Ovary (tissue), 9 donors: Measurements from ENCODE around the gene PROZ. TPM values are rescaled to one million over a fixed set of nuclear protein-coding genes. Genes with fewer than 3 reads are reported as not detected.
A peak's percentile ranks its signal among the peaks of the same experiment; 100 is the strongest.

Experiments used
- DNase-seq, 5 donors: peaks; one replicate each; pipeline ENCODE4 v3.0.0-alpha.2; 2019 to 2020
- H3K27ac ChIP-seq, 2 donors: fragments of 200-600 bp; one replicate each; pipeline versions ENCODE4 v1.5.1 to v1.8.0; 2019 to 2022
- H3K27me3 ChIP-seq: fragments of 200-600 bp; one replicate; pipeline ENCODE4 v1.8.0; 2022
- H3K36me3 ChIP-seq: fragments of 200-600 bp; sonication (generic); one replicate; pipeline ENCODE4 v1.5.1; 2019
- H3K4me1 ChIP-seq: one replicate; pipeline ENCODE4 v1.8.1; 2013; ENCODE audit warnings: mild to moderate bottlenecking, moderate library complexity; ENCODE audit not compliant: insufficient read depth
- H3K4me3 ChIP-seq: fragments of 200-600 bp; sonication (generic); one replicate; pipeline ENCODE4 v1.5.1; 2017
- H3K9me3 ChIP-seq, 2 donors: fragments of 200-600 bp in 1 of 2; sonication (generic) in 1 of 2; one replicate each; pipeline versions ENCODE4 v1.5.1 to v1.8.1; 2013 to 2019; ENCODE audit warnings: mild to moderate bottlenecking in 1 of 2, moderate library complexity in 1 of 2
- CTCF ChIP-seq, 3 donors: fragments of 450-650 bp in 2 of 3; fragments of 200-600 bp in 1 of 3; IDR thresholded peaks; one replicate each; pipeline versions ENCODE4 v1.5.1 to v1.8.0; 2016 to 2022; ENCODE audit warnings: antibody characterized with exemption in 3 of 3, mild to moderate bottlenecking in 1 of 3
- EP300 ChIP-seq: sonication (generic); formaldehyde crosslinking; IDR thresholded peaks from one replicate; pipeline ENCODE4 v1.6.1; 2017; ENCODE audit warnings: antibody characterized with exemption
- POLR2A ChIP-seq: fragments of 450-650 bp; IDR thresholded peaks from one replicate; pipeline ENCODE4 v1.6.1; 2017; ENCODE audit warnings: antibody characterized with exemption, mild to moderate bottlenecking, moderate library complexity
- WGBS, 3 donors: extraction: QIAGEN DNeasy Blood & Tissue Kit in 1 of 3; methylation state at CpG; one replicate each; pipeline versions ENCODE4 v1.1.5 to v1.1.7; 2013 to 2017; 5-methylcytosine and 5-hydroxymethylcytosine counted together
- intact Hi-C, 4 donors: fragments of 100-400 bp; cut with DNase I; formaldehyde crosslinking; loops; one replicate each; pipeline versions ENCODE4 v1.11.0 to v1.15.1; 2022 to 2023
- polyA plus RNA-seq, 2 donors: library from polyadenylated mRNA; stranded (reverse); fragments of 200-250 nt in 1 of 2; fragments of 350-450 nt in 1 of 2; fragmentation: Illumina TruSeq in 1 of 2; extraction: RNeasy Lipid Tissue Mini Kit (QIAGEN cat#74804) in 1 of 2; gene quantifications; one replicate each; pipeline ENCODE4 v1.2.3, GENCODE V29; 2013 to 2014
- total RNA-seq, 7 donors: library from RNA; depleted of rRNA in 2 of 7; stranded (reverse); fragments of >200 nt in 2 of 7; fragmentation: NEBNext Ultra II Directional in 3 of 7; extraction: Animal tissue kit (Norgen Biotek cat#: 25700) in 3 of 7; gene quantifications; one replicate each; pipeline versions ENCODE4 v1.1.0 to v1.2.4, GENCODE V29; 2016 to 2023
- donor health status: DM: no; HTN: no; CAD: no; lungs with moderate emphysema.
- donor health status: DM: no; HTN: no; CAD: no.
- donor health status: Bipolar disorder and iron deficiency.
- donor health status: DM: yes; HTN: yes; CAD: no.
- donor health status: DM: no; HTN: no; CAD: no.
- donor health status: DM: yes; HTN: yes; CAD: no.

Gene PROZ
- total and polyA plus RNA-seq, 9 donors = not detected

- no peak overlapping the region for H3K27ac ChIP-seq
- intact Hi-C loops = no loop called here
- H3K36me3 ChIP-seq = no peaks in the 10 kb centered on the region
- H3K27me3 ChIP-seq = no peaks in the 10 kb centered on the region
- DNase-seq = no peak
- no peaks in the 10 kb centered on the region for H3K9me3 ChIP-seq
- no peak overlapping the region for H3K4me3 ChIP-seq
- TF ChIP-seq EP300 (no peak), CTCF (IDR thresholded peaks at IDR 0.05) (no peak), POLR2A (no peak)
- WGBS, 3 donors = 90 to 92% (median 91%) methylated on average over 12 of the region's 12 CpGs
- no peaks in the 10 kb centered on the region for H3K4me1 ChIP-seq
Measured at GRCh38 chr13:113145496-113145895, 13.0 kb upstream of the PROZ start.

GRCh38 chr13:113145911-113146598 is 12.4 kb upstream of the PROZ start:
- DNase-seq = peak in 1 of 5 donors; percentile 6
- Histone ChIP-seq H3K4me1 (no peaks in the 10 kb centered on the region), H3K4me3 (no peak overlapping the region), H3K9me3 (no peaks in the 10 kb centered on the region), H3K27ac (no peak overlapping the region), H3K36me3 (no peaks in the 10 kb centered on the region), H3K27me3 (no peaks in the 10 kb centered on the region)
- intact Hi-C loops = no loop called here
- TF ChIP-seq POLR2A = no peak
- TF ChIP-seq EP300 = no peak
- 90 to 92% (median 92%) methylated on average over 15 of the region's 15 CpGs for WGBS, 3 donors

- Histone ChIP-seq H3K27ac (no peak overlapping the region), H3K4me3 (no peak overlapping the region), H3K9me3 (no peaks in the 10 kb centered on the region), H3K27me3 (no peaks in the 10 kb centered on the region), H3K4me1 (peaks cover under 1% of the 10 kb centered on the region), H3K36me3 (no peaks in the 10 kb centered on the region)
- TF ChIP-seq POLR2A (no peak), CTCF (IDR thresholded peaks at IDR 0.05) (no peak), EP300 (no peak)
- intact Hi-C loops = no loop called here
- DNase-seq = peak in 1 of 5 donors; percentile 10
- WGBS, 3 donors = 83 to 89% (median 83%) methylated on average over 9 of the region's 9 CpGs
Measured at GRCh38 chr13:113146750-113147149, 11.7 kb upstream of the PROZ start.

GRCh38 chr13:113147206-113147605 is 11.2 kb upstream of the PROZ start:
- intact Hi-C loops = no loop called here
- peaks cover 5% of the 10 kb centered on the region for H3K4me1 ChIP-seq
- WGBS, 3 donors = 88 to 91% (median 89%) methylated on average over 8 of the region's 8 CpGs
- H3K27ac ChIP-seq = no peak overlapping the region
- no peaks in the 10 kb centered on the region for H3K27me3 ChIP-seq
- no peak overlapping the region for H3K4me3 ChIP-seq
- no peaks in the 10 kb centered on the region for H3K36me3 ChIP-seq
- DNase-seq = peak in 1 of 5 donors; percentile 6
- TF ChIP-seq POLR2A (no peak), CTCF (IDR thresholded peaks at IDR 0.05) (no peak), EP300 (no peak)
- H3K9me3 ChIP-seq = no peaks in the 10 kb centered on the region

GRCh38 chr13:113148407-113148806 is 10.0 kb upstream of the PROZ start:
- WGBS, 3 donors = 93 to 96% (median 94%) methylated on average over 13 of the region's 13 CpGs
- peak in 1 of 5 donors; percentile 14 for DNase-seq
- no peak overlapping the region for H3K27ac ChIP-seq
- H3K4me3 ChIP-seq = no peak overlapping the region
- peaks cover 5% of the 10 kb centered on the region for H3K4me1 ChIP-seq
- TF ChIP-seq CTCF (IDR thresholded peaks at IDR 0.05) = no peak
- no peak for TF ChIP-seq POLR2A
- TF ChIP-seq EP300 = no peak
- H3K27me3 ChIP-seq = no peaks in the 10 kb centered on the region
- no peaks in the 10 kb centered on the region for H3K36me3 ChIP-seq
- H3K9me3 ChIP-seq = no peaks in the 10 kb centered on the region
- intact Hi-C loops = no loop called here
